ENCODE results near the gene FAM9A.

DNA sequence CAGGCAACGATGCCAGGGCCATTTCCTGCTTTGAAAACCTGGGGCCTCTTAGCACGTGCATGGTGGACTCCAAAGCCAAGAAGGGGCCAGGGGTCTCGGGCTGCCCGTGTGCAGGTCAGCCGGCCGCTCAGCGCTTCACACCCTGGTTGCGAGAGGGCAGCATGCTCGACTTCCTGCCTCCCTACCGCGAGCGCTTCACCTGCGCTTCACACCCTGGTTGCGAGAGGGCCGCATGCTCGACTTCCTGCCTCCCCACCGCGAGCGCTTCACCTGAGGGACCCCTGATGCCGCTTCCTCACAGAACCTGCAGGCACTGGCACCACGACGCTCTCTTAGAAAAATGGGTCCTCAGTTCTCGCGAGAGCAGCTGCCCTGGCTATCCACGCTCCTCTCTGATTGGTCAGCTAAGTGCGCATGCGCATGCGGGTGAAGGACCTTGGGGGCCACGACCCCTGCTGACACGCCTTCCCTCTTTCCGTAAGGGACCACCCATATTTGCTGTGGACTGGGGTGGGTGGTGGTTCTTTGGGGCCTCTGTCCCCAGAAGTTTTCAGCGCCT is at the start of gene FAM9A:
- TF ChIP-seq POLR2A (IDR thresholded peaks at IDR 0.05) = no peak
- TF ChIP-seq, protein P1, sequence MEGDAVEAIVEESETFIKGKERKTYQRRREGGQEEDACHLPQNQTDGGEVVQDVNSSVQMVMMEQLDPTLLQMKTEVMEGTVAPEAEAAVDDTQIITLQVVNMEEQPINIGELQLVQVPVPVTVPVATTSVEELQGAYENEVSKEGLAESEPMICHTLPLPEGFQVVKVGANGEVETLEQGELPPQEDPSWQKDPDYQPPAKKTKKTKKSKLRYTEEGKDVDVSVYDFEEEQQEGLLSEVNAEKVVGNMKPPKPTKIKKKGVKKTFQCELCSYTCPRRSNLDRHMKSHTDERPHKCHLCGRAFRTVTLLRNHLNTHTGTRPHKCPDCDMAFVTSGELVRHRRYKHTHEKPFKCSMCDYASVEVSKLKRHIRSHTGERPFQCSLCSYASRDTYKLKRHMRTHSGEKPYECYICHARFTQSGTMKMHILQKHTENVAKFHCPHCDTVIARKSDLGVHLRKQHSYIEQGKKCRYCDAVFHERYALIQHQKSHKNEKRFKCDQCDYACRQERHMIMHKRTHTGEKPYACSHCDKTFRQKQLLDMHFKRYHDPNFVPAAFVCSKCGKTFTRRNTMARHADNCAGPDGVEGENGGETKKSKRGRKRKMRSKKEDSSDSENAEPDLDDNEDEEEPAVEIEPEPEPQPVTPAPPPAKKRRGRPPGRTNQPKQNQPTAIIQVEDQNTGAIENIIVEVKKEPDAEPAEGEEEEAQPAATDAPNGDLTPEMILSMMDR (IDR thresholded peaks at IDR 0.05) = no peak

Data from prostate gland (tissue), 2 donors.